GM12864 (cell line): ENCODE measurements around the gene POC1A.
"Not testable (repeated sequence)": the region's sequence is repeated elsewhere in the genome, so short reads cannot be mapped to it uniquely, and the experiment has no call there.

Experiments used
- DNase-seq: peaks from one replicate; pipeline ENCODE4 v3.0.0-alpha.2; 2011; ENCODE audit warnings: low read depth
- H3K4me3 ChIP-seq: 2 replicates; pipeline ENCODE4 v1.5.1; 2011; ENCODE audit warnings: mild to moderate bottlenecking, low read depth, low read length, control low read depth
- CTCF ChIP-seq: IDR thresholded peaks from 2 replicates; pipeline ENCODE4 v1.5.1; 2011; ENCODE audit warnings: low read depth, mild to moderate bottlenecking, moderate library complexity, low read length, control low read depth, inconsistent platforms; ENCODE audit errors: missing control alignments

POC1A gene

GRCh38 chr3:52047295-52047960, 106.8 kb downstream of the POC1A start:
- no peak for TF ChIP-seq CTCF
- no peak overlapping the region for H3K4me3 ChIP-seq
- no peak for DNase-seq

GRCh38 chr3:52046902-52047239, 107.4 kb downstream of the POC1A start:
- DNase-seq, result no peak
- no peak overlapping the region for H3K4me3 ChIP-seq
- TF ChIP-seq CTCF, result no peak

GRCh38 chr3:52046186-52046901, 107.9 kb downstream of the POC1A start:
- H3K4me3 ChIP-seq, result no peak overlapping the region
- DNase-seq, result no peak
- no peak for TF ChIP-seq CTCF

- no peak for TF ChIP-seq CTCF
- DNase-seq, result no peak
- no peak overlapping the region for H3K4me3 ChIP-seq
Measured at GRCh38 chr3:52044869-52045619, 109.2 kb downstream of the POC1A start.

- no peak for TF ChIP-seq CTCF
- no peak for DNase-seq
- no peak overlapping the region for H3K4me3 ChIP-seq
Measured at GRCh38 chr3:52043750-52044149, 110.5 kb downstream of the POC1A start.

GRCh38 chr3:52043039-52043438, 111.2 kb downstream of the POC1A start:
- not testable (repeated sequence) for H3K4me3 ChIP-seq, DNase-seq

- no peak for TF ChIP-seq CTCF
- no peak for DNase-seq
- no peak overlapping the region for H3K4me3 ChIP-seq
Measured at GRCh38 chr3:52041118-52041731, 113.0 kb downstream of the POC1A start.
